Gastrocnemius medialis (tissue), 4 donors: ENCODE data around the gene COLGALT1. TPM values are rescaled to one million over a fixed set of nuclear protein-coding genes. Genes with fewer than 3 reads are reported as not detected.

ENCODE experiments used
- ATAC-seq, 2 donors: fragments of 150-250 bp; one replicate each; pipeline ENCODE4 v1.9.1; 2016
- DNase-seq, 2 donors: peaks; one replicate each; pipeline ENCODE4 v3.0.0-alpha.2; 2019
- H3K27ac ChIP-seq, 4 donors: fragments of 200-600 bp; sonication (generic); 1 replicate in 1 of 4; 2 replicates in 3 of 4; pipeline ENCODE4 v1.5.1; 2016 to 2018; ENCODE audit warnings: mild to moderate bottlenecking in 2 of 4, moderate library complexity in 1 of 4
- H3K27me3 ChIP-seq, 3 donors: fragments of 200-600 bp; sonication (generic) in 2 of 3; 1 replicate in 1 of 3; 2 replicates in 2 of 3; pipeline versions ENCODE4 v1.5.1 to v1.6.0; 2016 to 2019; ENCODE audit warnings: mild to moderate bottlenecking in 1 of 3, moderate library complexity in 1 of 3
- H3K36me3 ChIP-seq, 2 donors: fragments of 200-600 bp; sonication (generic) in 1 of 2; one replicate each; pipeline ENCODE4 v1.5.1; 2017 to 2018
- H3K4me1 ChIP-seq, 2 donors: fragments of 200-600 bp; sonication (generic) in 1 of 2; one replicate each; pipeline ENCODE4 v1.5.1; 2016 to 2017; ENCODE audit warnings: mild to moderate bottlenecking in 2 of 2
- H3K4me3 ChIP-seq, 4 donors: fragments of 200-600 bp; sonication (generic) in 3 of 4; 1 replicate in 1 of 4; 2 replicates in 3 of 4; pipeline ENCODE4 v1.5.1; 2016 to 2019; ENCODE audit warnings: mild to moderate bottlenecking in 2 of 4
- H3K9me3 ChIP-seq, 3 donors: fragments of 200-600 bp; sonication (generic) in 2 of 3; 1 replicate in 1 of 3; 2 replicates in 2 of 3; pipeline ENCODE4 v1.5.1; 2016 to 2019
- POLR2A ChIP-seq, 2 donors: fragments of 450-650 bp; IDR thresholded peaks; one replicate each; pipeline ENCODE4 v1.6.1; 2017; ENCODE audit warnings: antibody characterized with exemption in 2 of 2, mild to moderate bottlenecking in 2 of 2, moderate library complexity in 2 of 2
- in situ Hi-C, 4 donors: fragments of 200-750 bp; cut with MboI; loops; one replicate each; pipeline versions ENCODE4 v1.15.0 to v1.8.0; 2017; ENCODE audit warnings: low sequenced_read_pairs in 4 of 4
- intact Hi-C: fragments of 100-400 bp; cut with DNase I; formaldehyde crosslinking; loops from one replicate; pipeline ENCODE4 v1.15.1; 2023; ENCODE audit warnings: low total_unique reads
- total RNA-seq, 4 donors: library from RNA; depleted of rRNA; stranded (reverse); fragments of >200 nt; gene quantifications; one replicate each; pipeline versions ENCODE4 v1.1.0 to v1.2.3, GENCODE V29; 2016
- TF ChIP-seq, protein P1 (sequence below), 5 experiments: fragments of 450-650 bp in 3 of 5; fragments of 200-600 bp in 2 of 5; sonication (generic) in 2 of 5; IDR thresholded peaks in 4 of 5; conservative IDR thresholded peaks in 1 of 5; 1 replicate in 4 of 5; 2 replicates in 1 of 5; pipeline ENCODE4 v1.5.1; 2016 to 2019; ENCODE audit warnings: antibody characterized with exemption in 5 of 5, mild to moderate bottlenecking in 3 of 5, moderate library complexity in 3 of 5

The COLGALT1 gene
- total RNA-seq, 4 donors from 2014 or later = 16.6 to 33.2 (median 27.5) TPM

GRCh38 chr19:17529239-17530158, 25.9 kb upstream of the COLGALT1 start:
- H3K4me1 ChIP-seq = no peaks in the 10 kb centered on the region
- peaks cover 7 to 16% (median 12%) of the 10 kb centered on the region in 3 donors for H3K27me3 ChIP-seq
- in situ Hi-C loops = no loop called here
- intact Hi-C loops = no loop called here
- H3K36me3 ChIP-seq = no peaks in the 10 kb centered on the region
- no peak overlapping the region for H3K27ac ChIP-seq
- no peaks in the 10 kb centered on the region for H3K9me3 ChIP-seq
- ATAC-seq (no peak), DNase-seq (no peak)
- TF ChIP-seq POLR2A (IDR thresholded peaks at IDR 0.05) = no peak
- no peak overlapping the region for H3K4me3 ChIP-seq

DNA sequence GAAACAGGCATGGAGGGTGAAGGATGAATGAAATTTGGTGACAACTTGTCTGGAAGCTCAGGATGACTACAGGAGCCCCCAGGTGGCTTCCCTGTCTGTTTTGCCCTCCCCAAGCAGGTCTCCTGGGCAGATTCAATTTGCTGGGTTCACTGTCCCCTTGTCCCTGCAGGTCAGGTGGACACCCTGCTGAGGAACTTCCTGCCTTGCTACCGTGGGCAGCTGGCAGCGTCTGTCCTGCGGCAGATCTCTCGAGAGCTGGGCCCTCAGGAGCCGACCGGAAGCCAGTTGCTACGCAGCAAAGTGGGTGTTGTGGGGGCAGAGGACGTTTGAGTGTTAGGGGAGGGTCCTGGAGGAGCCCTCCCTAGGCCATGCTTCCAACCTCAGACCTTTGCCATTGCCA, 24.9 kb upstream of the COLGALT1 start:
- ATAC-seq (no peak), DNase-seq (no peak)
- in situ Hi-C loops = no loop called here
- Histone ChIP-seq H3K27me3 (peaks cover 7 to 16% (median 9%) of the 10 kb centered on the region in 3 donors), H3K4me3 (no peak overlapping the region), H3K4me1 (no peaks in the 10 kb centered on the region), H3K9me3 (no peaks in the 10 kb centered on the region), H3K36me3 (no peaks in the 10 kb centered on the region), H3K27ac (no peak overlapping the region)
- intact Hi-C loops = no loop called here
- TF ChIP-seq POLR2A (IDR thresholded peaks at IDR 0.05) = no peak
- TF ChIP-seq, protein P1, sequence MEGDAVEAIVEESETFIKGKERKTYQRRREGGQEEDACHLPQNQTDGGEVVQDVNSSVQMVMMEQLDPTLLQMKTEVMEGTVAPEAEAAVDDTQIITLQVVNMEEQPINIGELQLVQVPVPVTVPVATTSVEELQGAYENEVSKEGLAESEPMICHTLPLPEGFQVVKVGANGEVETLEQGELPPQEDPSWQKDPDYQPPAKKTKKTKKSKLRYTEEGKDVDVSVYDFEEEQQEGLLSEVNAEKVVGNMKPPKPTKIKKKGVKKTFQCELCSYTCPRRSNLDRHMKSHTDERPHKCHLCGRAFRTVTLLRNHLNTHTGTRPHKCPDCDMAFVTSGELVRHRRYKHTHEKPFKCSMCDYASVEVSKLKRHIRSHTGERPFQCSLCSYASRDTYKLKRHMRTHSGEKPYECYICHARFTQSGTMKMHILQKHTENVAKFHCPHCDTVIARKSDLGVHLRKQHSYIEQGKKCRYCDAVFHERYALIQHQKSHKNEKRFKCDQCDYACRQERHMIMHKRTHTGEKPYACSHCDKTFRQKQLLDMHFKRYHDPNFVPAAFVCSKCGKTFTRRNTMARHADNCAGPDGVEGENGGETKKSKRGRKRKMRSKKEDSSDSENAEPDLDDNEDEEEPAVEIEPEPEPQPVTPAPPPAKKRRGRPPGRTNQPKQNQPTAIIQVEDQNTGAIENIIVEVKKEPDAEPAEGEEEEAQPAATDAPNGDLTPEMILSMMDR (IDR thresholded peaks at IDR 0.05 in 4 of 5, conservative IDR thresholded peaks at IDR 0.05 in 1 of 5) = no peak

DNA sequence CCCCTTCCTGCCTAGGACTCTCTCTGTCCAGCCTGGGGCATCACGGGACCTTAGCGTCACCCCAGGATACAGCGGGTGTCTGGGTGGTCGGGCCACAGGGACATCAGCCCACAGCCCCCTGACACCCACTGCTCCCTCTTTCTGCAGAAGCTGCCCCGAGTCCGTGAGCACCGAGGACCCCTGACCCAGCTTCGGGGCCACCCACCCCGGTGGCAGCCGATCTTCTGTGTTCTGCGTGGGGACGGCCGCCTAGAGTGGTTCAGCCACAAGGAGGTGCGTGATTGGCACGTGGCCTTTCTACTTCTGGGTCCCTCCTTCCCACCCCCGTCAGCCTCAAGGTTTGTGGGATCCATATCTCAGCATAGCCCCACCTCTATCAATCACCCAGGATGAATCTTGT, 23.3 kb upstream of the COLGALT1 start:
- H3K36me3 ChIP-seq = no peaks in the 10 kb centered on the region
- in situ Hi-C loops = no loop called here
- H3K27ac ChIP-seq = no peak overlapping the region
- H3K9me3 ChIP-seq = no peaks in the 10 kb centered on the region
- TF ChIP-seq, protein P1 (IDR thresholded peaks at IDR 0.05 in 4 of 5, conservative IDR thresholded peaks at IDR 0.05 in 1 of 5) = no peak
- no peak for TF ChIP-seq POLR2A (IDR thresholded peaks at IDR 0.05)
- DNase-seq (no peak), ATAC-seq (no peak)
- no peak overlapping the region for H3K4me3 ChIP-seq
- H3K27me3 ChIP-seq = peaks cover 11 to 20% (median 11%) of the 10 kb centered on the region in 3 donors
- intact Hi-C loops = no loop called here
- H3K4me1 ChIP-seq = no peaks in the 10 kb centered on the region

GRCh38 chr19:17532557-17532956, 22.9 kb upstream of the COLGALT1 start:
- ATAC-seq = no peak
- no peak overlapping the region for H3K27ac ChIP-seq

GRCh38 chr19:17534767-17535166, 20.7 kb upstream of the COLGALT1 start:
- Histone ChIP-seq H3K4me1 (peaks cover 6 to 7% of the 10 kb centered on the region in 2 donors), H3K36me3 (no peaks in the 10 kb centered on the region), H3K27me3 (peaks cover 24 to 32% (median 28%) of the 10 kb centered on the region in 3 donors), H3K9me3 (no peaks in the 10 kb centered on the region), H3K4me3 (no peak overlapping the region), H3K27ac (no peak overlapping the region)
- TF ChIP-seq, protein P1 (IDR thresholded peaks at IDR 0.05 in 4 of 5, conservative IDR thresholded peaks at IDR 0.05 in 1 of 5) = no peak
- no peak for TF ChIP-seq POLR2A (IDR thresholded peaks at IDR 0.05)
- no peak for ATAC-seq
- in situ Hi-C loops = no loop called here
- intact Hi-C loops = no loop called here
- DNase-seq = no peak

More at GRCh38 chr19:17532557-17532956, 22.9 kb upstream of the COLGALT1 start:
- intact Hi-C loops (no loop called here), in situ Hi-C loops (no loop called here)
- DNase-seq = no peak
- peaks cover 16 to 20% (median 16%) of the 10 kb centered on the region in 3 donors for H3K27me3 ChIP-seq
- no peaks in the 10 kb centered on the region for H3K9me3 ChIP-seq
- no peaks in the 10 kb centered on the region for H3K4me1 ChIP-seq
- H3K4me3 ChIP-seq = no peak overlapping the region
- no peaks in the 10 kb centered on the region for H3K36me3 ChIP-seq
- TF ChIP-seq, protein P1 (IDR thresholded peaks at IDR 0.05 in 4 of 5, conservative IDR thresholded peaks at IDR 0.05 in 1 of 5) = no peak
- no peak for TF ChIP-seq POLR2A (IDR thresholded peaks at IDR 0.05)
